Activated CD8-positive, alpha-beta T cell treated with anti-CD3 and anti-CD28 coated beads, Interleukin-2, amount 10 ng/mL, durations not matched to agents 7 days and 5 days (primary cell): ENCODE data around the gene TMEM225B. TPM values are rescaled to one million over a fixed set of nuclear protein-coding genes. Genes with fewer than 3 reads are reported as not detected.

Source experiments
- ATAC-seq: fragments of 150-1000 bp; cut with Tn5 transposase; one replicate; pipeline ENCODE4 v1.10.0; 2021; ENCODE audit warnings: moderate library complexity
- CTCF ChIA-PET: fragments of 350-600 bp; sonication (Branson Sonifier 250); formaldehyde crosslinking; loops from one replicate; lab custom pipeline; 2021; ENCODE audit warnings: antibody characterized with exemption; lab: Charles Lee
- POLR2A ChIA-PET: fragments of 350-600 bp; sonication (Branson Sonifier 250); formaldehyde crosslinking; loops from one replicate; lab custom pipeline; 2021; ENCODE audit warnings: antibody characterized with exemption; lab: Charles Lee
- DNase-seq: peaks from one replicate; pipeline ENCODE4 v3.0.0-alpha.2; 2020
- H3K27ac Mint-ChIP-seq: one replicate; pipeline ENCODE4 v1.8.0; 2021; ENCODE audit warnings: mild to moderate bottlenecking, mixed read lengths
- H3K27me3 Mint-ChIP-seq: one replicate; pipeline ENCODE4 v1.8.0; 2021; ENCODE audit warnings: low read depth, mixed read lengths
- H3K36me3 Mint-ChIP-seq: one replicate; pipeline ENCODE4 v1.8.0; 2021; ENCODE audit warnings: low read depth, mixed read lengths
- H3K4me1 Mint-ChIP-seq: one replicate; pipeline ENCODE4 v1.8.0; 2021; ENCODE audit warnings: low read depth, mixed read lengths
- H3K4me3 Mint-ChIP-seq: one replicate; pipeline ENCODE4 v1.8.0; 2021; ENCODE audit warnings: mild to moderate bottlenecking, mixed read lengths
- H3K9me3 Mint-ChIP-seq: one replicate; pipeline ENCODE4 v1.8.0; 2022; ENCODE audit warnings: mixed read lengths; ENCODE audit not compliant: insufficient read depth
- total RNA-seq, 2 experiments: library from RNA; stranded (reverse); gene quantifications; one replicate each; pipeline ENCODE4 v1.2.3, GENCODE V29; 2021

Gene TMEM225B
- total RNA-seq, 2 experiments from 2014 or later, result 1.2 to 1.4 TPM

- Mint-ChIP-seq H3K4me1 (peaks cover 55% of the 10 kb centered on the region), H3K27ac (peak overlapping the region; percentile 97), H3K36me3 (peaks cover 36% of the 10 kb centered on the region), H3K27me3 (no peaks in the 10 kb centered on the region), H3K9me3 (no peaks in the 10 kb centered on the region), H3K4me3 (peak overlapping the region; percentile 95)
- no peak for ATAC-seq
- DNase-seq, result no peak
- ChIA-PET CTCF (interaction anchor here (1.2 to 2.5 kb wide), 7 partner anchors 9 to 116 kb away, joined by 3 to 12 read pairs (median 6); partner anchors contain the start of genes ZNF394 and ZNF655), POLR2A (interaction anchor here (0.7 to 4.0 kb wide), 15 partner anchors 8 to 485 kb away, joined by 3 to 45 read pairs (median 5); partner anchors contain the start of genes AP4M1, FAM200A, MCM7 and TMEM225B)
These were observed 17.9 kb downstream of the TMEM225B start for GRCh38 chr7:99615989-99616358.

GRCh38 chr7:99616359-99617191, 18.5 kb downstream of the TMEM225B start, which contains the start of gene ZSCAN25:
Gene ZSCAN25, plus strand, starts transcription at chr7:99616946. Its CDS starts 2,661 bp downstream, at chr7:99619607.
- peak; percentile 91 for DNase-seq
- Mint-ChIP-seq H3K36me3 (peaks cover 42% of the 10 kb centered on the region), H3K4me1 (peaks cover 61% of the 10 kb centered on the region), H3K27ac (peak within 1 kb of the TSS; percentile 97), H3K4me3 (peak within 1 kb of the TSS; percentile 95), H3K27me3 (no peaks in the 10 kb centered on the region), H3K9me3 (no peaks in the 10 kb centered on the region)
- peak; percentile 92 for ATAC-seq
- CTCF ChIA-PET, result interaction anchor here (0.6 to 2.5 kb wide), 8 partner anchors 8 to 222 kb away, joined by 3 to 12 read pairs (median 5); partner anchors contain the start of genes ZNF394 and ZNF655
- POLR2A ChIA-PET, result interaction anchor here (0.7 to 4.0 kb wide), 18 partner anchors 8 to 485 kb away, joined by 3 to 45 read pairs (median 6); partner anchors contain the start of genes AP4M1, FAM200A, MCM7 and TMEM225B

GRCh38 chr7:99617192-99617781, 19.2 kb downstream of the TMEM225B start:
- peaks cover 48% of the 10 kb centered on the region for H3K36me3 Mint-ChIP-seq
- peak overlapping the region; percentile 97 for H3K27ac Mint-ChIP-seq
- CTCF ChIA-PET, result interaction anchor here (1.5 to 2.5 kb wide), 5 partner anchors 12 to 117 kb away, joined by 3 to 12 read pairs (median 6); partner anchors contain the start of genes ZNF394 and ZNF655
- peak overlapping the region; percentile 95 for H3K4me3 Mint-ChIP-seq
- no peaks in the 10 kb centered on the region for H3K9me3 Mint-ChIP-seq
- no peaks in the 10 kb centered on the region for H3K27me3 Mint-ChIP-seq
- ATAC-seq (no peak), DNase-seq (no peak)
- POLR2A ChIA-PET, result interaction anchor here (1.0 to 4.0 kb wide), 11 partner anchors 7 to 339 kb away, joined by 3 to 45 read pairs (median 7); partner anchors contain the start of genes ZKSCAN5 and ZNF655
- H3K4me1 Mint-ChIP-seq, result peaks cover 66% of the 10 kb centered on the region

- peaks cover 81% of the 10 kb centered on the region for H3K4me1 Mint-ChIP-seq
- H3K9me3 Mint-ChIP-seq, result no peaks in the 10 kb centered on the region
- no peak for DNase-seq
- peak overlapping the region; percentile 97 for H3K27ac Mint-ChIP-seq
- peak overlapping the region; percentile 95 for H3K4me3 Mint-ChIP-seq
- H3K27me3 Mint-ChIP-seq, result no peaks in the 10 kb centered on the region
- ChIA-PET POLR2A (interaction anchor here (0.8 kb wide), 1 partner anchor 61 kb away, joined by 4 read pairs; the partner anchor contains the start of gene ZNF655), CTCF (no interaction called here)
- H3K36me3 Mint-ChIP-seq, result peaks cover 63% of the 10 kb centered on the region
- no peak for ATAC-seq
These were observed 20.7 kb downstream of the TMEM225B start for GRCh38 chr7:99618726-99619125.

GRCh38 chr7:99619571-99620130, 21.6 kb downstream of the TMEM225B start:
- no peak overlapping the region for H3K27ac Mint-ChIP-seq
- no peaks in the 10 kb centered on the region for H3K9me3 Mint-ChIP-seq
- DNase-seq (no peak), ATAC-seq (no peak)
- CTCF ChIA-PET, result no interaction called here
- no peak overlapping the region for H3K4me3 Mint-ChIP-seq
- H3K4me1 Mint-ChIP-seq, result peaks cover 86% of the 10 kb centered on the region
- peaks cover 72% of the 10 kb centered on the region for H3K36me3 Mint-ChIP-seq
- POLR2A ChIA-PET, result interaction anchor here (0.8 kb wide), 1 partner anchor 62 kb away, joined by 4 read pairs; the partner anchor contains the start of gene ZNF655
- no peaks in the 10 kb centered on the region for H3K27me3 Mint-ChIP-seq

GRCh38 chr7:99621271-99621670, 23.2 kb downstream of the TMEM225B start:
- DNase-seq, result no peak
- Mint-ChIP-seq H3K9me3 (no peaks in the 10 kb centered on the region), H3K27me3 (no peaks in the 10 kb centered on the region), H3K36me3 (peaks cover 88% of the 10 kb centered on the region), H3K4me3 (no peak overlapping the region), H3K4me1 (peaks cover 90% of the 10 kb centered on the region), H3K27ac (peak overlapping the region; percentile 73)
- no peak for ATAC-seq
- ChIA-PET CTCF (no interaction called here), POLR2A (interaction anchor here (0.7 to 1.5 kb wide), 2 partner anchors 63 to 122 kb away, joined by 3 to 8 read pairs; partner anchors contain the start of genes ZNF394 and ZNF655)

- H3K27ac Mint-ChIP-seq, result peak overlapping the region; percentile 99
- ChIA-PET CTCF (no interaction called here), POLR2A (interaction anchor here (3.5 kb wide), 1 partner anchor 64 kb away, joined by 35 read pairs; the partner anchor contains the start of gene ZNF655)
- no peaks in the 10 kb centered on the region for H3K9me3 Mint-ChIP-seq
- DNase-seq (no peak), ATAC-seq (no peak)
- H3K4me3 Mint-ChIP-seq, result no peak overlapping the region
- peaks cover 82% of the 10 kb centered on the region for H3K4me1 Mint-ChIP-seq
- H3K36me3 Mint-ChIP-seq, result peaks cover 95% of the 10 kb centered on the region
- H3K27me3 Mint-ChIP-seq, result no peaks in the 10 kb centered on the region
These were observed 24.5 kb downstream of the TMEM225B start for GRCh38 chr7:99622596-99622995.

GRCh38 chr7:99623091-99623693, 25.1 kb downstream of the TMEM225B start:
- ChIA-PET CTCF (interaction anchor here (0.9 kb wide), 1 partner anchor 11 kb away, joined by 3 read pairs; no protein-coding TSS in a partner anchor), POLR2A (interaction anchor here (1.3 to 3.5 kb wide), 2 partner anchors 65 to 392 kb away, joined by 3 to 35 read pairs; partner anchors contain the start of genes ZKSCAN1 and ZNF655)
- H3K27ac Mint-ChIP-seq, result peak overlapping the region; percentile 99
- H3K4me3 Mint-ChIP-seq, result peak overlapping the region; percentile 83
- H3K9me3 Mint-ChIP-seq, result no peaks in the 10 kb centered on the region
- DNase-seq (peak; percentile 45), ATAC-seq (peak; percentile 8)
- peaks cover 76% of the 10 kb centered on the region for H3K4me1 Mint-ChIP-seq
- H3K27me3 Mint-ChIP-seq, result no peaks in the 10 kb centered on the region
- peaks cover 93% of the 10 kb centered on the region for H3K36me3 Mint-ChIP-seq

GRCh38 chr7:99623702-99624447, 25.8 kb downstream of the TMEM225B start:
- ChIA-PET CTCF (interaction anchor here (0.6 to 1.8 kb wide), 7 partner anchors 10 to 366 kb away, joined by 3 to 6 read pairs (median 3); no protein-coding TSS in a partner anchor), POLR2A (interaction anchor here (0.6 to 3.5 kb wide), 12 partner anchors 8 to 649 kb away, joined by 3 to 35 read pairs (median 4); partner anchors contain the start of genes AP4M1, MCM7, TRIM4 and ZKSCAN1)
- peak overlapping the region; percentile 83 for H3K4me3 Mint-ChIP-seq
- no peaks in the 10 kb centered on the region for H3K27me3 Mint-ChIP-seq
- peak overlapping the region; percentile 99 for H3K27ac Mint-ChIP-seq
- ATAC-seq (peak; percentile 4), DNase-seq (peak; percentile 50)
- peaks cover 69% of the 10 kb centered on the region for H3K4me1 Mint-ChIP-seq
- no peaks in the 10 kb centered on the region for H3K9me3 Mint-ChIP-seq
- peaks cover 93% of the 10 kb centered on the region for H3K36me3 Mint-ChIP-seq

GRCh38 chr7:99624484-99624883, 26.4 kb downstream of the TMEM225B start:
- Mint-ChIP-seq H3K27ac (peak overlapping the region; percentile 99), H3K9me3 (no peaks in the 10 kb centered on the region), H3K27me3 (no peaks in the 10 kb centered on the region), H3K4me3 (peak overlapping the region; percentile 83), H3K36me3 (peaks cover 90% of the 10 kb centered on the region), H3K4me1 (peaks cover 63% of the 10 kb centered on the region)
- ChIA-PET CTCF (interaction anchor here (0.6 to 1.8 kb wide), 8 partner anchors 9 to 366 kb away, joined by 3 to 6 read pairs (median 3); no protein-coding TSS in a partner anchor), POLR2A (interaction anchor here (0.6 to 3.5 kb wide), 12 partner anchors 8 to 648 kb away, joined by 3 to 35 read pairs (median 4); partner anchors contain the start of genes AP4M1, MCM7, TRIM4 and ZKSCAN1)
- peak; percentile 94 for DNase-seq
- peak; percentile 90 for ATAC-seq
